ENCODE measurements around the gene SULF2.

SULF2 gene

DNA sequence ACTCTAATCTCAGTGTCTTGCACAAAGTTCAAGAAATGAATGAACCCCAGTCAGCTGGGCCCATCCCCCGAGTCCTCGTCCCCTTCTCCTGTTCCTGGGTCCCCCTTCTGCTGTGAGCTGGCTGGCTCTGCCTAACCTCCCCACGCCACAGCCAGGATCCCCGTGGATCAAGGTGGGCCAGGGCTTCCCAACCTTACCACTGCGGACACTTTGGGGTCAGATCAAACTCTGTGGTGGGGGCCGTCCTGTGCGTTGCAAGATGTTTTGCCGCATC, 116.2 kb downstream of the SULF2 start:
- no peak for DNase-seq (ENCODE audit: low read depth in 2 of 2)

DNA sequence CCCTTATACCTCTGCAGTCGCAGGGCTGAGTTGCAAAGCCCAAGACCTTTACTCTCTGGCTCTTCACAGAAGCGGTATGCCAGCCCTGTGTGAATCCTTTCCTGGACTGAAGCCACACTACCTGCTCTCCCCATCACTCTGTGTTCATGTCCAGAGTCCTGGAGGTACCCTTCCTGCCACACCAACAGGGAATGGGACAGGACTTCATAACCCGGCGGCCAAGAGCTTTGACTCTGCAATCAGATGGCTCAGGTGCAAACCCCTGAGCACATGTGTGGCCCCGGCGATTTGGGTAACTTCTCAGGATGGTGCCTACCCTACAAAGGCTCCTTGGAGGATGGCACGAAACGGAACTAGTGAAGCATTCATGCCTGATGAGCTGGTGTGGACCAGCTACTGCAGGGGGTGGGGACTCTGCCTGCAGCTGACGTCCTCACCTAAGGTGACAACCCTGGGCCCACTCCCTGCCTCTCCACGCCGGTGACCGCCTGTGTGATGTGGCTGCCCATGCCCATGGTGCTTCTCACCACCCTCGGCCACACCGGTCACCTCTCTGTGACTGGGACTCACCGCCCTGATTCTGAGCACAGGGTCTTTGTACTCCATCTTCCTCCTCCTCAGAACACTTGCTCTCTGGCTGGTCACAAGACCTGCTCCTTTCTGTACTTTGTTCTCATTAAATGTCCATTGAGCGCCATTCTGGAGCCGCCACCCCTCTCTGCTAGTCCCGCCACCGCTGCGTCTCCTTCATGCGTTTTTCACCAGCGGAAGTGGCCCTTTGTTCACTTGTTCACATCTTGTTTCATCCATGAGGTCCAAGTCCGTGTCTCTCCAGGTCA, 116.7 kb downstream of the SULF2 start:
- DNase-seq (ENCODE audit: low read depth in 2 of 2) = no peak

DNA sequence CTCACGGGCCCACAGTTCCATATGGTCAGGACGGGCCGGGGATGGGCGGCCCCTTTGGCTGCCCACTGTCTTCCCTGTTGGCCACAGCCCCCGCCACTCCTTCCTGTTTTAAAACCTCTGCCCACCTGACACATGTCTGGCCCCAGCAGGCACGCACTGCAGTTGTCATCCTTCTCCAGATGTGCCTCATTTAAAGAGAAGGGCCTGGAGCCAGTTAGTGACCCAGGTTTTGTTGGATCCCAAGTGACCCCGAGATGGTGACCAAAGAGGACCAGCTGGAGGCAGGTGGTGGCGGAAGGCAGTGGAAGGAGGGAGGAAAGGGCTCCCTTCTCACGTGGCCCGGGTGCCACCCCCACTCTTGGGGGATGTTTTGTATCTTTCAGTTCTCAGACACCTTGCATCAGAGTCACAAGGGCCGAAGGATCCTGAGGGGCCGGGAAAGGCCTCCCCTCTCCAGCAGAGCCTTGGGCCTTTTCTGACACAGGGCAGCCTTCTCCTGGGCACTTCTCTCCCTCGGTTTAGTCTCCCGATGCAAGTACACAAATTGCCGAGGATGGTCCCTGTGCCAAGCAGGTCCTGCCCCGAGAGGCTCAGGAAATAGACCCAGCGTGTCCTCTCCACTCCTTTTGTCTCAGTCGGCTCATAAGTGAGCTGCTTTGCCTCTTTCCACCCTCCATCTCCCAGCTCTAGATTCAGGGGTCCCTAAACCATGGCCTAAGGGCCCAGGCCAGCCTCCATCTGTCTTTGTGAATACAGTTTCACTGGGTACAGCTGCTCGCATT, 117.6 kb downstream of the SULF2 start:
- no peak for DNase-seq (ENCODE audit: low read depth in 2 of 2)

DNA sequence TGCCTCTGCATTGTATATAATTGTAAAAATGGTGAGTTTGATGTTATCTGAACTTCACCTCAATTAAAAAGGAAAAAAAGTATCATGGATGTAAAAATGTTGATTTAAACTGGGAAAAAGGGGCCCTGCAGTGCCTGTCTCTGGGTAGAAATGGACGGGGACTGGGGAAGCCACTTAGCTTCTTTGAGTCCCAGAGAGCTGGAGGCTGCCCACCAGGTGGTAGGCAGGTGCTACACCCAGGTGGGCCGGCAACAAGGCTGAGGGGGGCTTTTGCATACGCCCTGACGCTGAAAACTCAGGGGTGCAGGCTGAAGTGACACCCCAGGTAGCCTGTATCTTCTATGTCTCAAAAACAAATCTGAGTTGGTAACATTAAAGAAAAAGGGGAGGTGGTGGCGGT, 118.2 kb downstream of the SULF2 start:
- no peak for DNase-seq (ENCODE audit: low read depth in 2 of 2)

DNA sequence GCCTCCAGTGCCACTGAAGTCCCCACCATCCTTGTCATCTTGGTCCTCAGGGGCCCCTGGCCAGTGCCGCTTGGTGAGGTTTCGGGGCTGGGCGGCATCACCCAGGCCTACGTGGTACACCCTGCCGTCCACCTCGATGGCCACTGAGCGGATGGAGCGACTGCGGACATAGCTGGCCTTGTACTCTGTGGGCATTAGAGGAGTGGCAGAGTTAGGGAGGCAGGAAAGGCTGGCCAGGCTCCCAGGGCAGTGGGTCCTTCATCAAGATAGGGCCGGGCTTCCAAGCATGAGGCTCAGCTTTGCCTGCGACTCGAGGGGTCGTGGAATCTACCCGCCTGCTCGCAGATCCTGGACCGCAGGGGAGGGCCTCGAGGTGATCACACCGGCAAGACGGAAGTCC, 119.0 kb downstream of the SULF2 start:
- no peak for DNase-seq (ENCODE audit: low read depth in 2 of 2)

DNA sequence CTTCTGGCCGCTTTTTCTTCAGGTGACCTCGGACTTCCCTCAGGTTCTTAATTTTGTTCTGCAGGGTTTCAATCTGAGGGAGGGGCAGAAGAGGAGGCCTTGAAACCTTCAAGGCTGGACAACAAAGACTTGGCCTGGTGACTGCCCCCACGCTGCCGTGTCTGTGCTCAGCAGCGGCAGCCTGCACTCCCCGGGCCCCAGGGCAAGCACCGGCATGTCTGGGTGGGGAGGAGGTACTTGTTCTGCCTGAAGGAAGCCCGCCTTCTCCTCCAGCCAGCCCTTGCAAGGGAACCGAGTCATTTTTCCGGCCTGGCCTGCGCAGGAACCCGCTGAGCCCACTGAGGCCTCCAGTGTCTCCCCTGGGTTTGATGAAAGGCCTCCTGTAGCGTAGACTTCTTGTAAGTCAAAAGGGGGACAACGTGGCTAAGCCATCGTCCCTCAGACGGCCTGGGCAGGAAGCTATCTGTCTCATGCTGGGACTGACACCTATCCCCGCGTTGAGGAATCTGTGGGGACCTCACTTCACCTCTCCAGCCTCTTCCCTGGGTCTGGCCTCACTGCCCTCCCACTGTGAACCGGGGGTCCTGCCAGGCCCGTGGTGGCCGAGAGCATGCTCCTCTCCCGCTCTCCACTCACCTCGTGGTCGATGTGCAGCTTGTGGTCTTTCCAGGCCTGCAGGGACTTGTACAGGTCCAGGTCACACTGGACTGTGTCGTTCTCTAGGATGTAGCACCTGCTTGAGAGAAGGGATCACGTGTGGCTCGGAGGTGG, 119.9 kb downstream of the SULF2 start:
- no peak for DNase-seq (ENCODE audit: low read depth in 2 of 2)

DNA sequence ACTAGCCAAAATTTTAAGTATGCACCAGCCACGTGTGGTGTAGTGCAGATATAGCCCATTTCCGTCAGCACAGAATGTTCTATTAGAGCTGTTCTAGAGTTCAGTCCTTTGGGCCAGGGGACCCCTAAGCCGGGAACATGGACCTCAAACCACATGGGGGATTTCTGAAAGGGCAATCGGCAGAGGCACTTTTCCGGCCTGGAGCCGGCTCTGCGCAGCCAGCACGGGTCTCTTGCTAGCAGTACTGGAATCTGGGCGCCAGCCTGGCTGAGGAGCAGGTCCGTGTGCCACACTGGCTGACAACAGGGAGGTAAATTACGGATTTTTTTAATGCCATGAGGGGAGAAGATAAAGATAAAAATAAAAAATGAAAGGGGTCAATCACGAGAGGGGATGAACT, 120.5 kb downstream of the SULF2 start:
- no peak for DNase-seq (ENCODE audit: low read depth in 2 of 2)

DNA sequence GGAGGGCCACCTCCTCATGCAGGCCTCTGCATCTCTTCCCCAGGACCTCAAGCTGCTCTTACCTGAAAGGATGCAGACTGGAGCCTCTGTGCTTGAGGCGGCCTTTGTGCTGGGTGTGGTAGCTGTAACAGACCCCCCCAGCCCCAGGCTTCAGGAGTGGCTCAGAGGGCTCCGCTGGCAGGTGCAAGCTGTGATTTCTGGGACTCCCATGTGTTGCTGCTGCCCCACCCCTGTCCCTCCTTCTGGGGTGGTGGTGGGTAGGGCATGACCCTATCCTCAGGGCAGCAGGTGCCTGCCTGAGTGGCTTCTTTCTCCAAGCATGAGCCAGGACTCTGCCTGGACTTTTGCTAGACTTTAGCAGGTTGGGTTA, 121.2 kb downstream of the SULF2 start:
- no peak for DNase-seq (ENCODE audit: low read depth in 2 of 2)

DNA sequence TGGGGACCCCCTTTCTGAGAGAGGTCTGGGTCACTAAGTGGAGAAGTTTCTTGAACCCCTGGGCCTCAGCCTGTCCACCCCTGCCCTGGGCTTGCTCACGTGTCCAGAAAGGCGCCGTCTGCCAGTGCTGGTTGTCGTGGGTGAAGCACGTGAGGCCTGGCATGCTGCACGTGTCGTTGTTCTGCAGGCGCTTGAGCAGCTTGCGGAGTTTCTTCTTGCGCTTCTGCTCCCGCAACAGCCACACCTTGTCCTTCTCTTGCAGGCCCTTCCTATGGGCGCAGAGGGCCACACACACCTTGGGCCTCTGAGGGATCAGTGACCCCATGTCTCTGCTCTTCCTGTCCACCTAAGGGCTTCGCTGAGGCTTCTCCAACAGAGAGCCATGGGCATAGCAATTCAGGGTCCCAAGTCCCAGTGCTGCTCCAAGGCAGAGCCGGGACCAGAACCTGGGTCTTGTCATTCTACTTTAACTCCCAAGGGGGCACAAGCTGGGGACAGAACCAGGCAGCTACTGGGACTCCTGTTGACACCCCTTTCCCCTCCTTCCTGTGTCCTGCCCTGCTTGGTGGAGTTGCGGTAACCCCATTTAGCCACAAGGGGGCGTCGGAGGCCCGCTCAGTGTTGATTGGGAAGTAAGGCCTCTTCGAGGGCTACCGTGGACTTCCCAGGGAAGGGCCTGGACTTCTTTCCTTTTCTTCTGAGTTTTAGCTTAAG, 121.8 kb downstream of the SULF2 start:
- peak; percentile 41 to 48 for DNase-seq (ENCODE audit: low read depth in 2 of 2)

DNA sequence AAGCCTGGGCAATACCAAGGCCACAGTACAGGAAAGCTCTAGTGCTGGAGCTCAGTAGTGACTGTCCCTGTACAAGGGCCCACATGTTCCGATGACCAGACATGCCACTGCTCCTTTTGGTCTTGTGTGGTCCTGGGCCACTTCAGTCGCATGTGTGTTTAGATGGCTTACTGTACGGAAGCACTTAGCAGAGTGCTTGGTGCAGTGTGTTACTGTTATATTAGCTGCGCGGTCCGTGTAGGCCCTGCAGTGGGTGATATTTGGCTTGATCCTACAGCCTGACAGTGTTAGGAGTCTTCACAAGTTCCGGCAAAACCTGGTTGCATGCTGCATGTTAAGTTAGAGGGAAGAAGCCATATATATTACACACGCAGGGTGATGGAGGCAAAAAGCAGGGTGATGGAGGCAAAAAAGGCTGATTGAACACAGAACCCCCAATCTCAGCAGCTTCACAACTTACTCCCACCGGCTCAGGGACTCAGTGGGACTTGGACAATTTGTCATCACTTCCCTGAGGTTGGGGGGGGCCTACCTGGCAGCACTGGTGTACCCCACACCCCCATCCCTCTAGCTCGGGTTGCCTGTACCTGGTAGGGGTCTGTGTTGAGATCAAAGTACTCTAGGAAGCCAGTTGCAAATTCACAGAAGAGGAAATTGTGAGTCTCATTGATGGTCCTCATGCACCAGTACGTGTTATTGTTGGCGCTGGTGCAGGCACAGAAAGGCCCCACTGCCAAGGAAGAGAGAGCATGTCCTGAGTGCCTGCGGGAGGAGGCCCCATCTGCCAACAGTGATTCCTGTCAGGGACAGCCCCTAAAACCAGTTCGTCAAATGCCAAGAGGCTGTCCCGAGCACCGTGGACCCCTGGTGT, 122.6 kb downstream of the SULF2 start:
- no peak for DNase-seq (ENCODE audit: low read depth in 2 of 2)

DNA sequence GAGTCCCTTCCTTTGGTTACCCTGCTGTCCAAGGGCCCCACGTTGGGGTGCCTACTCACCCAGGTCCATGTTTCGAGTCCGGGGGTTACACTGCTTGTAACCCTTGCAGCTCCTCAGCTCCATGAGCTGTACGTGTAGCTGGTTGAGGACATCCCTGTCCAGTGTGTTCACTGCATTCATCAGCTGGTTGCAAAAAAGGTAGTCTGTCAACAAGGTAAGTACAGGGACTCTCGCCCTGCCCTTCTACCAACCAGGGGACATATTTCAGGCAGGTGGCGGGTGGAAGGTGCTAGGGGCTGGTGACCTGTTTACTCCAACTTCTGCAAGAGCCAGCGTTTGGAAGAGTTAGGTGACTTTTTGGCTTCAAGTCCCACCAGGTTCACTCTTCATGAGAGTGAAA, 123.6 kb downstream of the SULF2 start:
- no peak for DNase-seq (ENCODE audit: low read depth in 2 of 2)

DNA sequence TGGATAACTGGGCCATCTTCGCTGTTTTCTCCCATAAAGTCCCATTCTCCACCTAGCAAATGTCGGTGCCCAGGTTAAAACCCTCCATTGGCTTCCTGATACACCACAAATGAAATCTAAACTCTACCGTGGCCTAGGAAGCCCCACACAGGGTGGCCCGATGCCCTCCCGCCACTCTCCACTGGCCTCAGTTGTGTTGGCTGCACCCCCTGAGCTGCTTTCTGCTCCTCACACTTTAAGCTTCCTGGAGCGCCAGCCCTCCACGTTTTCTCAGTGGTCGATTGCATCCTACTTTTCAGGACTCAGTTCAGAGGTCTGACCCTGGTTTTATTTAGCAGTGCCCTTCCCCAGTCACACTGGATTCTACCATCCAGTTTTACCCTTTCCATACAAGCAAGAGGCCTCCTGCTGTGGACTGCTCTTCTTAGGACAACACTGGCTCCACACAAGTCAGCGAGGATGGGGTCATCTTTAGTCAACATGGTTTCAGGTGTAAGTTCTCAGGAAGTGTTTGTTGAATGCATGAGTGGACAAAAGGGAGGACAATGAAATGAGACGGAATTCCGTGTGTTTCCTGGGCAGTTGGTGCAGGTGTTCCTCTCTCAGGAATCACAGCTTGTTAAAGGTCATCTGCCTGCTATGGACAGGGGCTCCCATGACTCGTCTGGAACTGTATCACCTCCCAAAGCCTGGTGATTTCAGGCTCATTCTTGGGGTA, 124.1 kb downstream of the SULF2 start:
- DNase-seq (ENCODE audit: low read depth in 2 of 2) = no peak

DNA sequence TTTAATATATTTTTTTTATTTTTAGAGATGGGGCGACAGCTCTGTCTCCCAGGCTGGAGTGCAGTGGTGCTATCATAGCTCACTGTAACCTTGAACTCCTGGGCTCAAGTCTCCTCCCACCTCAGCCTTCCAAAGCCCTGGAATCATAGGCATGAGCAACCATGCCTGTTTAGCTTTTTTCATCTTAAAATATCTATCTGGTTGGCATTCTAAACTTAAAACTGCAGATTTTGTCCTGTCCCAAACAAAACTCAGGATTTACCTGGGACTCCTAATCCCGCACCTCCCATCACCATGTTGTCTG, 124.7 kb downstream of the SULF2 start:
- DNase-seq (ENCODE audit: low read depth in 2 of 2) = no peak

DNA sequence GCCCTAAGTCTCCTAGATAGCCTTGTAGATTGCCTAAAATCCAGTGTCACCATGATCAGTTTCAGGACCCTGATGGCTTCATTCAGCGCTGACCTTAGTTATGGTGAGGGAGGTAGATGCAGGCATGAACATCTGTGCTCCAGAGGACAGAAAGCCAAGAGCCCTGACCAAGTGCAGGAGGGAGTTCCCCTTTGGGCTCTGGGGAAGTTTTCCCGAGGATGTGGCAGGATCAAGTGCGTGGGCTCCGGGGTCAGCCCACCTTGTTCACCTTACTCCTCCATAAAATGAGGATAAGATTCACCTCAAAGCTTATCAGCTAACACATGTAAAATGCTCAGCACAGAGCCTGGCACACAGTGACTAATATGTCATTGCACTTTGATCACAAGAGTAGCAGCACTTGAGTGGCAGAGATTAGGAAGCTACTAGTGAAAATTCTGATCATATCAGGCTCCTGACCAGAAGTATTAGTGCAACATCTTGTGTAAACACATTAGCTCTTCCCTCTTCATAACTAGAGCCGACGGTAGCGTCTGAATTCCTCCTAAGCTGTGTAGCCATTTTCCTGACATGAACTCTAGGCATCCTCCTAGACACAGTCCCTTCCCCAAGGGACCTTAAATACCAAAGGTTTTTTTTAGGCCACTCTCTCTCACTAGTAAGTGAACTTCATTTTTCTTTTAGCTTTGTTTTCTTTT, 125.2 kb downstream of the SULF2 start:
- DNase-seq (ENCODE audit: low read depth in 2 of 2) = no peak

DNA sequence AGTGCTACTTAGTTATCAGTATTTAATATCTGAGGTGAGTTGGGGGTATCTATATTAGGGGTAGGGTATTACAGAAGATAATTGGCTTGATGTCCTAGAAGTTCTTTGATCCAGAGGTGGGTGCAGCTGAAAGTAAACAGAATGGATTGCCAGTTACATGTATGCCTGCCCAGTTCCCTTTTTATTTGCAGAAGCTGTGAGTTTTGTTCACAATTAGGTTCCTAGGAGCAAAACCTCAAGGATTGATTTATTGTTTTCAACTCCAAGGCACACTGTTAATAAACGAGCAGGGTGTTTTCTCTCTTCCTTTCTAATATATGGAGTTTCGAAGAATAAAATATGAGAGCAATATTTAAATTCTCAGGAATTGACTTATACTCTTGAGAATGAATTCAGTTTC, 129.0 kb downstream of the SULF2 start:
- DNase-seq (ENCODE audit: low read depth in 2 of 2) = no peak

DNA sequence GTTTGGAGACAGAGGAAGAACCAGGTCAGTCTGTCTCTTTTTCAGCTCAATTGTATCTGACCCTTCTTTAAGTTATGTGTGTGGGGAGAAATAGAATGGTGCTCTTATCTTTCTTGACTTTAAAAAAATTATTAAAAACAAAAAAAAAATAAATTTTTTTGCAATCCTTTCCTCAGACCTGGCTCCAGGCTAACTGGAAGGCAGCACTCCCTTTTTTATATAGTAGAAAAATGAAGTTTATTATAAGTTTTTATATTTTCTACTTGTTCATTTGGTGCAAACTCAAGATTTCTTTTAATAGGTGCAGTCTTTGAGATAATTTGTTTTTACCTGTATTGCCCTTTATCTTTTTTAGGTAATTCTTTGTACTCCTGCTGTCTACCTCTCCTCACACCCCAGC, 129.6 kb downstream of the SULF2 start:
- DNase-seq (ENCODE audit: low read depth in 2 of 2) = no peak

DNA sequence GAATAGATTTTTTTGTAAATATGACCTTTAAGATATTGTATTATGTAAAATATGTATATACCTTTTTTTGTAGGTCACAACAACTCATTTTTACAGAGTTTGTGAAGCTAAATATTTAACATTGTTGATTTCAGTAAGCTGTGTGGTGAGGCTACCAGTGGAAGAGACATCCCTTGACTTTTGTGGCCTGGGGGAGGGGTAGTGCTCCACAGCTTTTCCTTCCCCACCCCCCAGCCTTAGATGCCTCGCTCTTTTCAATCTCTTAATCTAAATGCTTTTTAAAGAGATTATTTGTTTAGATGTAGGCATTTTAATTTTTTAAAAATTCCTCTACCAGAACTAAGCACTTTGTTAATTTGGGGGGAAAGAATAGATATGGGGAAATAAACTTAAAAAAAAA, 130.9 kb downstream of the SULF2 start:
- no peak for DNase-seq (ENCODE audit: low read depth in 2 of 2)

DNA sequence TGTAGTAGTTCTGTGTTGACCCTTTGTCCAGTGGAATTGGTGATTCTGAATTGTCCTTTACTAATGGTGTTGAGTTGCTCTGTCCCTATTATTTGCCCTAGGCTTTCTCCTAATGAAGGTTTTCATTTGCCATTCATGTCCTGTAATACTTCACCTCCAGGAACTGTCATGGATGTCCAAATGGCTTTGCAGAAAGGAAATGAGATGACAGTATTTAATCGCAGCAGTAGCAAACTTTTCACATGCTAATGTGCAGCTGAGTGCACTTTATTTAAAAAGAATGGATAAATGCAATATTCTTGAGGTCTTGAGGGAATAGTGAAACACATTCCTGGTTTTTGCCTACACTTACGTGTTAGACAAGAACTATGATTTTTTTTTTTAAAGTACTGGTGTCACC, 131.4 kb downstream of the SULF2 start:
- DNase-seq (ENCODE audit: low read depth in 2 of 2) = no peak

DNA sequence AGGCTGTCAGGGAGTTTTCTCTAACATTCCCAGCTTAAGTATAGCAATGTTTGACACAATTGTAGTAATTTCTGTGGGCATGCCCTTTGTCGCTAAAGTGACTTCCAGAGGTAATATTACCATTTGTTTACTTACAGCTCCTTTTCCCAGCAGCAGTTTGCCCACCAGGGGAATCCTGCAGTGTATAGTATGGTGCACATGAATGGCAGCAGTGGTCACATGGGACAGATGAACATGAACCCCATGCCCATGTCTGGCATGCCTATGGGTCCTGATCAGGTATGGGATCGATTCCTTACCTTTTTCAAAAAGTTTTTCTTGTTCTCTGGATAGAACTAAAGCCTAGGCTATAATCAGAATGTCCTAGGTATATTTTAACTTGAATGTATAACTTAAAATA, 132.5 kb downstream of the SULF2 start:
- DNase-seq (ENCODE audit: low read depth in 2 of 2) = no peak

DNA sequence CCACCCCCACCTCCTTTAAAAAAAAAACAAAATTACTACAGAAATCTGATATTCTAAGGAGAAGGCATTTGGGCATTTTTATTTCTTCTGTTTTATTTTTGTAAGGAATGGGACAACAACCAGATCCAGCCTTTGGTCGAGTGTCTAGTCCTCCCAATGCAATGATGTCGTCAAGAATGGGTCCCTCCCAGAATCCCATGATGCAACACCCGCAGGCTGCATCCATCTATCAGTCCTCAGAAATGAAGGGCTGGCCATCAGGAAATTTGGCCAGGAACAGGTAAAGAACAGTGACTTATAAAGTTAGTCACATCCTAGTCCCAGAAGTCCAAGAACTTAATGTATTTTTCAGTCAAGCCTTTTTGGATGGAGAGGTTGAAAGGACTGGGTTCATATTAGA, 133.0 kb downstream of the SULF2 start:
- no peak for DNase-seq (ENCODE audit: low read depth in 2 of 2)
